Stimulated activated CD8-positive, alpha-beta memory T cell treated with anti-CD3 and anti-CD28 coated beads, Interleukin-12 subunit alpha, Interleukin-12 subunit beta, amount 100 ng/mL, for 1 hour (primary cell): Measurements from ENCODE around the gene PELI3.

Experiments
- DNase-seq: peaks from one replicate; pipeline ENCODE4 v3.0.0-alpha.2; 2020; ENCODE audit warnings: low read depth

Gene PELI3

GRCh38 chr11:66505276-66505816, 38.6 kb downstream of the PELI3 start:
- no peak for DNase-seq

- no peak for DNase-seq
Measured at GRCh38 chr11:66509131-66509561, 42.4 kb downstream of the PELI3 start.

GRCh38 chr11:66510271-66510989, 43.7 kb downstream of the PELI3 start, which contains the start of gene BBS1:
TSS of gene BBS1 (plus strand) at chr11:66510635. CDS start at chr11:66510660, 25 bp downstream.
- peak; percentile 69 for DNase-seq

GRCh38 chr11:66510990-66511339, 44.3 kb downstream of the PELI3 start:
- no peak for DNase-seq

GRCh38 chr11:66523611-66524010, 56.9 kb downstream of the PELI3 start:
- no peak for DNase-seq

- no peak for DNase-seq
Measured at GRCh38 chr11:66524304-66525040, 57.8 kb downstream of the PELI3 start.
